ENCODE results near the gene BMPR1B. TPM values are rescaled to one million over a fixed set of nuclear protein-coding genes. Genes with fewer than 3 reads are reported as not detected.

BMPR1B gene
- total RNA-seq, 1 experiment from 2014 or later, result 14.5 TPM

GRCh38 chr4:94912606-94913005 lies 154.9 kb downstream of the BMPR1B start:
- DNase-seq (ENCODE audit: low read depth), result no peak

GRCh38 chr4:94913316-94913715 lies 155.6 kb downstream of the BMPR1B start:
- no peak for DNase-seq (ENCODE audit: low read depth)

- no peak for DNase-seq (ENCODE audit: low read depth)
Observed at GRCh38 chr4:94917146-94917545, 159.4 kb downstream of the BMPR1B start.

GRCh38 chr4:94918543-94918942 lies 160.8 kb downstream of the BMPR1B start:
- DNase-seq (ENCODE audit: low read depth), result no peak

DNA sequence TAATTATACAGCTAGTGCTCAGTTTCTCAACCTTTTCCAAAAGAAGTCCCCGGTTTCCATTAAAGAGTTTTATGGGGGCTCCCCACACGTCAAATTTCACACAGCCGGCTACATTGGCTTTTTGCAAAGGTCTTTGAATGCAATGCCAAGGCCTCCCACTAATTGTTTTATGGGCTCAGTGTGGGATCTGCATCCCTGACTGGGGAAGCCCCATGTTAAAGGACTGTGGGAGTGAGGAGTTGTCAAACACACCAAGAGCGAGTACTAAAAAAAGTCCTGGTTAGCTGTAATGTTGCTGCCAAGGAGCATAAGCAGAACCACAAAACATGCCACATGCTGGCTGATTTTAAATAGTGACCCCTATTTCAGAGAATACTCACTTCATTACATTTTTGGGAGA lies 162.6 kb downstream of the BMPR1B start:
- no peak for DNase-seq (ENCODE audit: low read depth)

DNA sequence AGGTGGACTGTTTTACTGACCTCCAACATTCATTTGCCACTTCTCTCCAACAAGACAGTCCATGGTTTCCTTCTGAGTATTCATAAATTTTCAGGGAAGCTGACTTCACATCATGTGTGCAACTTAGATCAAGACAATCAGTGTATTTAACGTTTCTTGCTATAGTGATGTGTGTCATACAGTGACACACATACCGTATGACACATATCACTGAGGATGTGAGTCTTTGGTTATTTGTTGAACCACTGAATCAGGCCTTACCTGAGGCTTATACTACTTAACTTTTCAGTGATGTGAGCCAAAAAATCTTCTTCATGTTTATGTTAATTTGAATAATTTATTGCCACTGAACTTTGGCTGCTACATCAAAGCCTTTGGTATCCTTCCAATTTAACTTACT lies 166.8 kb downstream of the BMPR1B start:
- no peak for DNase-seq (ENCODE audit: low read depth)

- DNase-seq (ENCODE audit: low read depth), result no peak
Observed at GRCh38 chr4:94925764-94926347, 168.1 kb downstream of the BMPR1B start.

DNA sequence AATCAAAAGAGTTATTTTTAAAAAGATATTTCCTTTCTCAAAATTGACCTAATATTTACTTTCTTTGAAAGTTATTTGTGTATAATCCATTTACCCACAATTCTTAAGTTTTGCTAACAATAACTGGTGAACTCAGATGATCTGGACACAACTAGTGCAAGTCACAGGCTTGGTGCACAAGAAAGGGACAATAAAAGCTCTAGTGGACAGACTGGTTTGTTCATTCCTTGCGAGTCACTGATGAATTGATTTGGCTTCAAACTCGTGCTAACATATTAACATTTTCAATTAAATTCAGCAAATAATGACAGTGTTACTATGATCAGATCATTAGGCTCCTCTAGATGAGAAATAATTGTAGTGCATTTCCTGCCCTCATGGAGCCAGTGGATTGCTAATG lies 169.2 kb downstream of the BMPR1B start:
- DNase-seq (ENCODE audit: low read depth), result no peak

DNA sequence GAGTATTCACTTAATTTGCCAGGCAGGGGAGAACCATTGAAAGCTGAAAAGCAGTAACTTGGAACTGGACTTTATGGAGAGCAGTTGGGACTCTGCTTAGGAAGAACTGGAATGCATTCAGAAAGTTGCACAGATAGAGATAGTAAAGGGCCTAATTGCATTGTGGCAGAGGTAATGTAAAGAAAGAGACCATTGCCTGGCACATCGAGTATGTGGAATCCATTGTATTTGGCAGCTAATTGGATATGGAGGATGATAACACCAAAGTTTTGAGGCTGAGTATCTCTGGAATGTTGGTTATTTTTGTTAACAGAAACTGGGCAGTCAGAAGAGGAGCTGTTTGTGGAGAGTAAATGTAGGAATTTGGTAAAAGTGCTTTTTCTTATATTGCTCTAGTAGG lies 169.9 kb downstream of the BMPR1B start:
- DNase-seq (ENCODE audit: low read depth), result no peak

GRCh38 chr4:94929696-94930095 lies 171.9 kb downstream of the BMPR1B start:
- DNase-seq (ENCODE audit: low read depth), result no peak

DNA sequence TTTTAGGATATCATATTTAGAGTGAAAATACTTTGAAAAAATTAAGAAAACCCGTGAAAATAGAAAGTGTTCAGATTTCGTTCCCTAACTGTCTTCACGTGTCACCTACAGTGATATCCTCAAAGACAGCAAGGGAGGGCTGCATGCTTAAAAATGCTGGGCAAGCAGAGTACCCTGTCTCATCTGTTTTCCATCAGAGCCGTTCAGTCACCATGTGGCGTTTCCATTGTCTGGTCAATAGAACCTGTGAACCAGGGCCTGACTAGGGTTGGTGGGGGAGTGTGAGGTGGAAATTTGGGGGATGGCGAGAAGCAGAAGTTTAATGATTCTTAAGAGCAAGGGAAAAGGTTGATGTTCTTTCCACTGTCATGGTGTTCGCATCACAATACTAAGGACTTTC lies 173.9 kb downstream of the BMPR1B start:
- no peak for DNase-seq (ENCODE audit: low read depth)

DNA sequence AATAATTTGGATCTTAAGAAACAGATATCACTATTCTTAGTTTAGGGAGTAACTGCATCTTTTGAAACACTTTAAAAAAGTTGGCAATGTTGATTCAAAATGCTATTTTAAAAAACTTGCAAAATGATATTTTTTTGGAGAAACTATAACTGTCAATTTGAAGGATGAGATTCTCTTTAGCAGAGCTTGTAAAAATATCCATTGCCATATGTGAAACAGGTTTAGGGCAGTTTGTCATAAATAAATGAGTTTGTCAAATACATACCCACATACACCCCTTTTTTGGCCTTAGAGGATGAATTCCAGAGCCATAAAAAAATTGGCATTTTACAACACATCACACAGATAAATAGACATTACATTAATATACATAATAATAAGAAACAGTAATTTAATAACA lies 174.6 kb downstream of the BMPR1B start:
- DNase-seq (ENCODE audit: low read depth), result no peak

DNA sequence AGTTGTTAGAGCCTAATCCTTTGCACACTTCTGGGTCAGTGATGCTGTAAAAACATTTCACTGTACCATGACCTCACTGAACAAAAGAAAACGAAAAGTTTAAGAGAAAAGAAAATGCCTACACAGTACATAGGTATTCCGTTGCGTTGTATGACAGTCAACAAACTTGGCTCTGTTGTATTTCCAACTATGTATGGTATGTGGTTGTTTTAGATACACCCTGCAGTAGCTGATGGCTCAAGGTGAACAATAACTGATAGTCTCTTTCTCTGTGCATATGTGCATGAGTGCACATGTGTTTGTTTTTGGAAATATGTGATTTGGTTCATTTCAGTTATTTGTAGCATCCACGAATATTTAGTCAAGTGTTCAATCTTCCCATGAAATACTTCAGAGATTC lies 176.0 kb downstream of the BMPR1B start:
- DNase-seq (ENCODE audit: low read depth), result no peak

DNA sequence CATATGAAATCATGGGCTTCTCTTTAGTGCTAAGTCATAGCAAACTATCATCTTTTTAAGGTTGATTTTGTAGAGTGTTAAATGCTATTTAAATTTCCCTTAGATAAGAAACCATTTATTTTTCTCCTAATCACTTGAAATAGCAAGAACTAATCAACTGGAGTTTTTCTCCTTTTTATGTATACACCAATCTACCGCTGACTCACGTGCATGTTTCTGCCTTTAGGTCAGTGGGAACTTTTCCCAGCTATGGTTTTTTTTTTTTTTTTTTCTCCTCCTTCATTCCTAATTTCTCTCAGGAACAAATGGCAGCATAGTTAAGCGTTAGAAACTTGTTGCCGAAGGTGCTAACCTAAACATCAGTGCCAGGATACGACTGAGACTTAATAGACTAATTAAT lies 176.4 kb downstream of the BMPR1B start:
- DNase-seq (ENCODE audit: low read depth), result peak; percentile 43

- no peak for DNase-seq (ENCODE audit: low read depth)
Observed at GRCh38 chr4:94934864-94935263, 177.1 kb downstream of the BMPR1B start.

GRCh38 chr4:94936854-94937253 lies 179.1 kb downstream of the BMPR1B start:
- no peak for DNase-seq (ENCODE audit: low read depth)

- peak; percentile 54 for DNase-seq (ENCODE audit: low read depth)
Observed at GRCh38 chr4:94939791-94940519, 182.2 kb downstream of the BMPR1B start.

- no peak for DNase-seq (ENCODE audit: low read depth)
Observed at GRCh38 chr4:94940520-94940908, 182.8 kb downstream of the BMPR1B start.

GRCh38 chr4:94941706-94942105 lies 184.0 kb downstream of the BMPR1B start:
- DNase-seq (ENCODE audit: low read depth), result peak; percentile 63

GRCh38 chr4:94944726-94945125 lies 187.0 kb downstream of the BMPR1B start:
- DNase-seq (ENCODE audit: low read depth), result no peak

DNA sequence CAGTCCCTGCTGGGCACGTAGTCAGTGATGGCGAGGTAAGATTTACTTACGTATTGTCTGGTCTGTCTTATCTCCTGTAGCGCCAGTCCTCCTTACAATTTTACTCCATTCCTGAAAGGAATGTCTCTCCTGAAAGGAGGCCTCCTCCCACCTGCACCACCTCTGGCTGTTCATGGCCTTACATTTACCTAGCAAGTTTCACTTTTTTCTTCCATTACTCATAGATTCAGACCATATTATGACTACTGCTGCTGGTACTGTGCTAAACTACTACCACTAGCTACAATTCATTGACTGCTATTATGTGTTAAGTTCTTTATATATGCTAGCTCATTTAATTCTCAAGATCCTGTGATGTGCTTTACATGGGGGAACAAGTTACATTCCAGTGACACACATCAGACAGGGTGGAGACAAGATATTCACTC lies 189.9 kb downstream of the BMPR1B start:
- no peak for DNase-seq (ENCODE audit: low read depth)

DNA sequence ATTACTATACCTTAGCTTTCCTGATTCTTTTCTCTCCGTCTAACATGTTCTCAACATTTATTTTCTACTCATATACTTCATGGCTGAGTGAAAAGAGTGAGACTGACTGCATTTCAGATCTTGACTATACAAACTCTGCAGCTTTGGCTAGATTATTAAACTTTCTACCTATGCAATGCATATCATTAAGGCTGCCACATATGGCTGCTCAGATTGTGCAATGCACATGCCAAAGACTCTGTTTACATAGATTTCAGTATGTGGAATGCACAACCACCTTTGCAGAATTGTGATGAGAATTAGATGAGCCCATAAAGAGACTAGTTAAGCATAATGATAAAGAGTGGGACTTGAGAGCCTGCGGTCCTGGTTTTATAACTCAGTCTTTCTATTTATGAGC lies 196.5 kb downstream of the BMPR1B start:
- no peak for DNase-seq (ENCODE audit: low read depth)

GRCh38 chr4:94957030-94957429 lies 199.3 kb downstream of the BMPR1B start:
- no peak for DNase-seq (ENCODE audit: low read depth)

- no peak for DNase-seq (ENCODE audit: low read depth)
Observed at GRCh38 chr4:94959307-94959706, 201.6 kb downstream of the BMPR1B start.

Data from LHCN-M2 (cell line).